Hair follicle dermal papilla cell (primary cell): Measurements from ENCODE around the gene MRPS2. TPM values are rescaled to one million over a fixed set of nuclear protein-coding genes. Genes with fewer than 3 reads are reported as not detected.

Source experiments
- total RNA-seq: library from RNA; depleted of rRNA; stranded (reverse); fragments of >200 nt; gene quantifications from 2 replicates; pipeline ENCODE4 v1.2.3, GENCODE V29; 2012

MRPS2 gene
- total RNA-seq = 17.0 and 34.1 TPM in 2 replicates

DNA sequence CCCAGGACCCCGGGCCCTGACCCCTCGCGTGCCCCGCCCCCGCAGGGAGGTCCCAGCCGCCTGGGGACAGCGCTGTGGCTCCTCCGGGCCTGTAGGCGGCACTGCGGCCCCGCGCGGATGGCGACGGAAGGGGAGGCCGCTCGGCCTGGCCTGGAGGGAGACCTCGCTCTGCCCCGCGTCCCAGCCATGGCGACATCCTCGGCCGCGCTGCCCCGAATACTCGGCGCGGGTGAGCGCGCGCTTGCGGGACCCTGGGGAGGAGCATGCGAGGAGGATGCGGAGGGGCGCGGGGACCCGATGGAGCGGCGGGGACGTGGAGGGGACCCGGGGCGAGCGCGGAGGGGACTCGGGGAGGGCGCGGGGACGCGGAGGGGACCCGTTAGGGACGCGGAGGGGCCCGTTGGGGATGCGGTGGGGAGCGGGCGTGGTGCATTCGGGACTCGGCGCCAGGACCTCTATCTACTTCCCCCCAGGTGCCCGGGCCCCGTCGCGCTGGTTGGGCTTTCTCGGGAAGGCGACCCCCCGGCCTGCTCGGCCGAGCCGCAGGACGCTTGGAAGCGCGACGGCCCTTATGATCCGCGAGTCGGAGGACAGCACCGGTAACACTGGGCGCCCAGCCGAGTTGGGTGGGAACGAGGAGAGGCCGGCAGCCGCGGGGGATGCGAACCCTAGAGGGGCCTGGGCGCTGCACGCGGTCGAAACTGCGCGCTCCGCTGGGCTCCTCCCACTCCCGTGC lies at the start of gene MRPS2:
TSS of gene MRPS2 (plus strand) at position 158 of the 736 bp plus-strand sequence. CDS start at position 187, 29 bp downstream.

GRCh38 chr9:135479469-135480052 lies 20.9 kb upstream of the MRPS2 start, which contains the start of gene PPP1R26:
Gene PPP1R26 (plus strand): TSS chr9:135479782. CDS start chr9:135484511, 4,729 bp downstream.

GRCh38 chr9:135520916-135521607 lies 20.6 kb downstream of the MRPS2 start, which contains the start of gene LCN1:
Gene LCN1 (plus strand): TSS chr9:135521440. CDS start chr9:135521498, 58 bp downstream.

GRCh38 chr9:135545646-135546176 lies 45.2 kb downstream of the MRPS2 start, which contains the start of gene OBP2A:
Gene OBP2A (plus strand): TSS chr9:135546126. CDS start chr9:135546181, 55 bp downstream.

Other genes starting within 250 kb of the MRPS2 start
- gene PPP1R26, start 20.9 kb upstream of the MRPS2 start, total RNA-seq = 8.1 and 10.1 TPM in 2 replicates
- gene LCN1, start 20.8 kb downstream of the MRPS2 start, total RNA-seq = not detected in 2 replicates
- gene OBP2A, start 45.4 kb downstream of the MRPS2 start, total RNA-seq = not detected in 2 replicates
- gene PAEP, start 61.1 kb downstream of the MRPS2 start, total RNA-seq = not detected in 2 replicates
- not detected in 2 replicates for gene GLT6D1, start 138.9 kb downstream of the MRPS2 start, total RNA-seq
- not detected in 2 replicates for gene LCN9, start 162.6 kb downstream of the MRPS2 start, total RNA-seq
- gene SOHLH1, start 198.8 kb downstream of the MRPS2 start, total RNA-seq = not detected in 2 replicates
- gene KCNT1, start 201.5 kb downstream of the MRPS2 start, total RNA-seq = not detected in 2 replicates